ENCODE data around the gene SERTAD2.

SERTAD2 gene

DNA sequence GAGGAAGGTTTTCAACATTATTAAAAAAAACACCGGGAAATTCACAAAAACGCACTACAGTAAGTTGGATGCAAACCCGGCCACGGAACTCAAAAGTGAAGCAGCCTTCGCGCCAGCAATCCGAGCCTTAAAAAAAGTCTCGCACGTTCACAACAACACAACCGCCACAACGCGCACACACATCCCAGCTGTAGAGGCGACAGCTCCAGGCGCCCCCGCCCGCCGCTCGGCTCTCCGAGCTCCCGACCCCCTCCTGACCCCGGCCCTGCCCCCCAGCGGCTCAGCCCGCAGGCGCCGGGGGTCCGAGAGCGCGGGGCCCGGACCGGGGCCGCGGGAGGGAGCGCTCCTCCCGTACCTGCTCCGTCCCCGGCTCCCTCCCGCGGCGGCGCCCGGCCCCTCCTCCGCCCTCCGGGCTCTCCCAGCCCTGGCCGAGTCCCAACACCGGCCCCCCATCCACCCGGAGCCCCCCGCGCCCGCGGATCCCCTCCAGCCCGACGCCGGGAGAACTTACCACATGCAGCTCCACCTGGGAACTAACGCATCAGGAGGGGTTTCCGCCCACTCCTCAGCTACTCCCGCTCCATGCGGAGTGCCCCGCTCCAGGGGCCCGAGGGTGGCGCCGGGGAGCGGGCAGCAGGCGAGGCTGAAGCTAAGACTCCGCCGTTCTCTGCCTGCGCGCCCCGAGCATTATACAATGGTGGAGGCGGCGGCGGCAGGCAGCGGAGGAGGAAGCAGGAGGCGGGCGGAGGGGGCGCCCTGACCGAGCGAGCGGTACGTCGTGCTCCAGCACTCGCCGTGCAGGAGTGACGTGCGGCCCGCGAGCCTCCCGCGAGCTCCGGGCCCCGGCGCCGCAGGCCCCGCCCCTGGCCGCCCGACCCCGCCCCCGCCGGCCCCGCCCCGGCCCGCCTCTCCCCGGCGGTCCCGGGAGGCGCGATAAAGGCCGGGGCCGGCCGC is at the start of gene SERTAD2:
Gene SERTAD2, minus strand, starts transcription at position 805 of the 954 bp plus-strand sequence. CDS start 17,042 bp downstream, outside the sequence.
- DNase-seq (ENCODE audit: low read depth, low spot score) = peak; percentile 96

DNA sequence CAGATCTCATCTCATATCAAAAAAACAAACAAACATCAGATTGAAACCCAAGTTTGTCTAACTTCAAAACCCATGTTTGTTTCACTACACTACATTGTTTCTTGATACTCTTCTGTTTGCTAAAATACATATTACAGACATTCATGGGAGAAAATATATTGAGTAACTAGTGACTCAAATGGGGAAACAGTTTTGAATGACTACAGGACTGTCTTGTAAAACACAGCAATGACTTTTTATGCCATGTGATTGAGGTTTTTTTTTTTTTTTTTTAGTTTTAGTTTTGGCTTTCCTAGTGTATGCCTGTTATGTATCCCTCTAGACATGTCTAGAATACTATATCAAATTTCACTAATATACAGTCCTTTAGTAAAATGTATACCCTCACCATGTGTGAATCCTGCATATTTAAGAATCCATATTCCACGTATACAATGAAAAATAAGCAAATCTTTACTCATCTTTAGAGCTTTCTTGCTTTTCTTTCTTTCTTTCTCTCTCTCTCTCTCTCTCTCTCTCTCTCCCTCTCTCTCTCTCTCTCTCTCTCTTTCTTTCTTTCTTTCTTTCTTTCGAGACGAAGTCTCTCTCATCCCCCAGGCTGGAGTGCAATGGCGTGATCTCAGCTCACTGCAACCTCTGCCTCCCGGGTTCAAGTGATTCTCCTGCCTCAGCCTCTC is 46.6 kb upstream of the SERTAD2 start:
- DNase-seq (ENCODE audit: low read depth, low spot score) = no peak

DNA sequence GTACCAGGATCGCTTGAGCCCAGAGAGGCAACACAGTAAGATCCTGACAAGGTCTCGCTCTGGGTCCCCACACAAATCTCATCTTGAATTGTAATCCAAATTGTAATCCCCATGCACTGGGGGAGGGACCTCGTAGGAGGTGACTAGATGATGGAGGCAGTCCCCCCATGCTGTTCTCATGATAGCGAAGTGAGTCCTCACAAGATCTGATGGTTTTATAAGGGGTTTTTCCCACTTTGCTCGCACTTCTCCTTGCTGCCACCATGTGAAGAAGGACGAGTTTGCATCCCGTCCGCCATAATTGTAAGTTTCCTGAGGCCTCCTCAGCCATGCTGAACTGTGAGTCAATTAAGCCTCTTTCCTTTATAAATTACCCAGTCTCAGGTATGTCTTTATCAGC is 46.0 kb upstream of the SERTAD2 start:
- DNase-seq (ENCODE audit: low read depth, low spot score) = no peak

DNA sequence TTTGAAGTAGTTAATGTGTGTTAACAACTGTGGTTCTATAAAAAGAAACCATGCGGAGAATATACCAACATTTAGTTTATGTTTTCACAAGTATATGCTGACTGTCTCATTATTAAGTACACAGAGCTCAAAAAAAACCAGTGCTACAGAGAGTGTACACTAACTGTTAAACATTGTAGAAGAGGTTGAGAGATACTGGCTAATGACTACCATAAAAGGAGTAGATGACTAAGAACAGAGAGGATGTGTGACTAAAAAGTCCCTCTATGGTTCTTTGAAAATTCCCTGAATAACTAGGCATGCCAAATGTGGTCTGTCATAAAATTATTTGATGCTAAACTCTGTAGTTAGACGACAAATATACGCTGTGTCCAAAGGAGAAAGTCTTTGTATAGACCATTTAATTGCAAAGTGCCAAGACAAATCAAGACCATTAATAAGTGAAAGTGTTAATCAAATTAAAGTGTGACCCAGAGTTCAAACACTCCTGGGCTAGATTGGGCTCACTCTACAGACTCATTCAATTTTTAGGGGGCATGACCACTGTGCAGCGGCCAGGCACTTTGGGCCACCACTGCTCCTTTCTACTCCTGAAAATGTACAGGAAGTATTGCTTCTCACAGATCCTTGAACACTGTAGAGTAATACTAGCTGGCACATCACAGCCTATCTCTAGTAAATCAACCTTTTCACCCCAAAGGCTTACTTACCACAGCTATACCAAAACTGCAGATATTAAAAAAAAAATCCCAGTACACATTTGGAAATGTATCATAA is 45.1 kb upstream of the SERTAD2 start:
- DNase-seq (ENCODE audit: low read depth, low spot score) = peak; percentile 81

DNA sequence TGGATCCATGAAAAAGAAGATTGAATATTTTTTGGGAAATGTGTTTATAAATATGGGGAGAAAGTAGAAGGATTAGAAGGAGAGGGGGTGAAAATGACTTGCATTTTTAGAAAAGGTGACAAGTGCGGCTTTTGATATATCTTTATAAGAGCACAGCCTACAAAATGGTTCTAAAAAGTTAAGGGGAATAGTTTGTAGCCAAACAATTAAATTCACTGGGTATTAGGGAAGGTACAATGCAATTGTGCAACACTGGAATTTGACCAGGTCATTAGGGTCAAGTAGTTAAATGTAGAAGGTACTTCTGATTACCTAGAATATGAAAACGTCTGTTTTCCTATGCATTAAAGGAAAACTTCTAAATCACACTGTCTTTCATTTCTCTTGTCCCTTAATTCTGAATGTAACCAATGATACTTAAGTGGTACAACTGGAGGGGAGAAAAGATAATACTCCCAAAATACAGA is 44.5 kb upstream of the SERTAD2 start:
- no peak for DNase-seq (ENCODE audit: low read depth, low spot score)

DNA sequence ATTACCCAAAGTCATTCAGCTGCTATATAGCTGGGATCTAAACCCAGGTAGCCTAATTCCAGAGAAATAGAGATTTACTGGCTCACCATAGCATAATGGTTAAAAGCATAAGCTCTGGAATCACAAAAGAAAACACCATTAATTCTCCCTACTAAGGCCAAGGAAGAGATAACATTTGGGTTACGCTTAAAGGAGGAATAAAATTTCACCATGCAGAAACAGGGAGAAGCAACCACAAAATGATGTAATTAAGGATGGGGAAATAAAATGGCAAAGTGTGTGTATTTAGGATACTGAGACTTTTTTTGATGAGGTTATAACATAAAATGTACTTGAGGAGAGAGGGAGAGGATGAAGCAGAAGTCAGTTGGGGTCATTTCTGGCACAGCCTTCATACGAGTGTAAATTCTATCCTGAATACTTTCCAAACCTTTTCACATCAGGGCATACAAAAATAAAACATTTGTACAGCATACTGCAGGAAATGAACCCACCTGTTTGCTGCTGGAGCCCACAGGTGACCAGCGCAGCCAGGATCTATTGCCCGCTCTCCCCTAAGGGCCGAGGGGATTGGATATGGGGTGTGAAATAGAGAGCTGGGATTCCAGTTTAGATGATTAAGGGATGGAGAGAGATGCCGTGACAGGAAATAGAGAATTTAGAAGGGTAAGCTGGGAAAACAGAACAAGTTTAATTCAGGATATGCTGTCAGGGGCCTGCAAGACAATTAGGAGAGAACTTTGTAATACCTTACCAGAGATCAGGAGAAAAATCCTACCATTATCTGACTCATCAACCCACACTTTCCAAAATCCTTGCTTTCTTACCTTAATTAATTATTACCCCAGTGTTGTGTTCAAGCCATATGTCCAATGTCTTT is 43.8 kb upstream of the SERTAD2 start:
- DNase-seq (ENCODE audit: low read depth, low spot score) = no peak

- DNase-seq (ENCODE audit: low read depth, low spot score) = no peak
Observed at GRCh38 chr2:64696636-64697035, 42.9 kb upstream of the SERTAD2 start.

DNA sequence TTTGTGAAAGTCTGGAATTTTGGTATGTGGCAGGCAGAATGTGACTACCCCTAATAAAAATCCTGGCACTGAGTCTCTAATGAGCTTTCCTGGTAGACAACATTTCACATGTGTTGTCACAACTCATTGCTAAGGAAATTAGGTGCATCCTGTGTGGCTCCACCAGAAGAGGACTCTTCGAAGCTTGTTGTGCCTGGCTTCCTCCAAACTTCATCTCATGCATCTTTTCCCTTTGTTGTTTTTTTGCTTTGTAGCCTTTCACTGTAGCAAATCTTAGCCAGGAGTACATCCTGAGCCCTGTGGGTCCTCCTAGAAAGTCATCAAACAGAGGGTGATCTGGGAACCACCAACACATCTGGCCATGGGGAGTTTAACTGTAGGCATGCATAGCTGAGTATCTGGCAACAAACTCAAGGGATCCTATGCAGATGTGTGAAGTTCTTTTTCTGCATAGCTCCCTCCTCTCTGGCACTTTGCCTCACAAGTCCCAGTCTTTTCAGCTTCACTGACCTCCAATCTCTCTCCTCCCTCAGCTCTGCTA is 42.1 kb upstream of the SERTAD2 start:
- peak; percentile 58 for DNase-seq (ENCODE audit: low read depth, low spot score)

- DNase-seq (ENCODE audit: low read depth, low spot score) = no peak
Observed at GRCh38 chr2:64692401-64692800, 38.7 kb upstream of the SERTAD2 start.

DNA sequence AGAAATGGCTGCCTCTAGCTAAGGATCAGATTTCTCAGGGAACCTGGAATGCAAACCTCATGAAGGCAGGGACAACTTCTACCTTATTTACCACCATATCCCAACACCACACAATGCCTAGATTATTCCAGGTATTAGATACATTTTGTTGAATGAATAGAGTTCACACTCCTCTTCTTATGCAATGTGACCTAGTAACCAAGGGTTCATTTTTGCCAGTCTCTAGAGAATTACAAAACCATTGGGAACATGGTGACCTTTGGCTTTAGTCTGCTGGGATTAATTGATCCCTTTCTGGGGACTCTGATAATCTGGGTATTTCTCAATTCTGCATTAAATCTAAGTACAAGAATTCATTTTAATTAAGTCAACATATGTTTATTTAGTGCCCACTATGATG is 35.2 kb upstream of the SERTAD2 start:
- DNase-seq (ENCODE audit: low read depth, low spot score) = no peak

DNA sequence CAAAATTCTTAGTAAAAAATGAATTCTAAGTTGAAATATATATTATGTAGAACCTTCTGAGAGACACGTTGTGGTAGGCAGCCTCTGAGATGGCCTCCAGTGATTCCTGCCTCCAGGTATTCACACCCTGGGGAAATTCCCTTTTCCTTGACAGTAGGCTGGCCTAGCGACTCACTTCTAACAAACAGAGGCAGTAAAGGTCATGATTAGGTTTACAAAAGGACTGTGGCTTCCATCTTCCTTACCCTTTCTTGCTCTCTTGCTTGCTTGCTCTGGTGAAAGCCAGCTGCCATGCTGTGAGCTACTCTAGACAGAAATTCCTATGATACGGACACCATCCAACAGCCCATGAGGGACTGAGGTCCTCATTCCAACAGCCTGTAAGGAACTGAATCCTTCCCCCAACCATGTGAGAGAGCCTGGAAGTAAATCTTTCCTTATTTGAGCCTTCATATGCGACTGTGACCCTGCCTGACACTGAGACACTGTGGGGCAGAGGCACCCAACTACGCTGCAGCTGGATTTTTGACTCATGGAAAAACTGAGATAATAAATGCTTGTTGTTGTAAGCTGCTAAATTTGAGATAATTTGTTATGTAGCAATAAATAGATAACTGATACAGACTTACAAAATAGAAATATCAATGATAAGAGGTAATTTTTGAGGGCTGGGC is 32.7 kb upstream of the SERTAD2 start:
- no peak for DNase-seq (ENCODE audit: low read depth, low spot score)

- DNase-seq (ENCODE audit: low read depth, low spot score) = no peak
Observed at GRCh38 chr2:64685430-64685829, 31.7 kb upstream of the SERTAD2 start.

DNA sequence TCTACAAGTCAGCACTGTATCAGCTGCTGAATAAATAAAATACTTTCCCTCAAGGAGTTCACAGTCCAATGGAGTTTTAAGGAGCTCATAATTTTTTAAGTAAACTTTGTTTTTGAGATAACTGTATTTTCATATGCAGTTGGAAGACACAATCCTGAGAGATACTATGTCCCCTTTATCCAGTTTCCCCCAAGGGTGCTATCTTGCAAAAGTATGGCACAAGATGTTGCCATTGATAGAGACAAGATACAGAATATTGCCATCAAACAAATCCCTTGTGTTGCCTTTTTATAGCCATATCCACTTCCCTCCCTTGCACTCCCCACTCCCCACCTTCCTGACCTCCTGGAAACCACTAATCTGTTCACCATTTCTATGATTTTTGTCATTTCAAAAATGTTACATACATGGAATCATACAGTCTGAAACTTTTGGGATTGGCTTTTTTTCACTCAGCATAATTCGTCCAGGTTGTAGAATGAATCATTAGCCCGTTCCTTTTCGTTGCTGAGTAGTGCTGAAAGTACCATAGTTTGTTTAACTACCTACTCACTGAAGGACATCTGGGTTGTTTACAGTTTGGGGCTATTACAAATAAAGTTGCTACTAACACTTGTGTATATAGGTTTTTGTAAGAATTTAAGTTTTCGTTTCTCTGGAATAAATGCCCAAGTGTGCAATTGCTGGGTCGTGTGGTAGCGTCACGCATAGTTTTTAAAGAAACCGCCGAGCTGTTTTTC is 30.2 kb upstream of the SERTAD2 start:
- no peak for DNase-seq (ENCODE audit: low read depth, low spot score)

GRCh38 chr2:64681479-64681967 is 27.8 kb upstream of the SERTAD2 start:
- no peak for DNase-seq (ENCODE audit: low read depth, low spot score)

- DNase-seq (ENCODE audit: low read depth, low spot score) = no peak
Observed at GRCh38 chr2:64679673-64680425, 26.1 kb upstream of the SERTAD2 start.

DNA sequence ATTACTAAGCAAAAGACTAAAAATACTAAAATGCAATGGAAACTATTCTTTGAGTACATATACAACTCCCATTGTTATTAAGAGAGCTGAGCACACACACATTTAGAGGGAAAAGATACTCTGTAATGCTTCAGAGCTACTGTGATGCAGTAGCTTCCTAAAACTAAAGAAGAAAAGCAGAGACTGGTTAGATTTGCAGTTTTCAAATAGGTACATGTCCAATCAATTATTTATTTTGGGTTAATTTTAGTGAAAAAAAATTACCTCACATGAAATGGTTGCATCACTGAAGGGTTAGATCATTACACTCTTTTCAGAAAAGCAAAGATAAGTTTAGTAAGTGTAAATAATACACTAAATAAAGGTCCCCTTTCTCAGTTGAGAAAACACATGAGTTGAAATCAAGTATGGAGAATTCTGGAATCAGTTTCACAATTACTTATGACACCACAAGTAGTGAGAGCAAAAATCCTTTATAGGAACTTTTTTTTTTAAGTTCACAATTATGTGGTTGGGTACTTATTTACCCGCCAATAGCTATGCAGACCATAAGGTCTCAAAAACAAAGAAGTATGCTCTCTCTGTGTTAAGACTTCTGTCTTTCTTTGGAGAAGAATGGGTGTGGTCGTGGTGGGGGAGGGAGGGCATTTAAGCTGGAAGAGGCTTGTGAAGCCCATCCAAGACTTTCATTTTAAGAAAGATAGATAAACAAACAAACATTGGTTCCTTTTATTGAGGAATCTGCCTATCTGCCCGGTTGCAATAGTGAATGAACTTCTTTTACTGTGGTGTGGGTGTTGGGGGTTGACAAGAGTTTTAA is 25.3 kb upstream of the SERTAD2 start:
- DNase-seq (ENCODE audit: low read depth, low spot score) = no peak

- no peak for DNase-seq (ENCODE audit: low read depth, low spot score)
Observed at GRCh38 chr2:64677530-64677929, 23.8 kb upstream of the SERTAD2 start.

GRCh38 chr2:64675860-64676259 is 22.1 kb upstream of the SERTAD2 start:
- DNase-seq (ENCODE audit: low read depth, low spot score) = no peak
